ENCODE measurements around the gene FOXK2.

Gene FOXK2

GRCh38 chr17:82477934-82478333 lies 41.6 kb upstream of the FOXK2 start:
- ATAC-seq: no peak
- TF ChIP-seq SNAI2 (CRISPR knock-in tag; IDR thresholded peaks at IDR 0.05): no peak
- TF ChIP-seq OSR1 (CRISPR knock-in tag; IDR thresholded peaks at IDR 0.05): no peak
- no peak for TF ChIP-seq ZFP30 (CRISPR knock-in tag; IDR thresholded peaks at IDR 0.05)
- TF ChIP-seq ZNF70 (CRISPR knock-in tag; IDR thresholded peaks at IDR 0.05): no peak
- TF ChIP-seq ZNF565 (CRISPR knock-in tag; conservative IDR thresholded peaks at IDR 0.05; ENCODE audit: low read depth): no peak
- TF ChIP-seq CSDC2 (CRISPR knock-in tag; IDR thresholded peaks at IDR 0.05): no peak
- no peak for TF ChIP-seq ZFP3 (CRISPR knock-in tag; IDR thresholded peaks at IDR 0.05)
- TF ChIP-seq RARB (CRISPR knock-in tag; IDR thresholded peaks at IDR 0.05): no peak
- TF ChIP-seq BACH2 (CRISPR knock-in tag; IDR thresholded peaks at IDR 0.05; ENCODE audit: borderline replicate concordance): no peak
- no peak for TF ChIP-seq PATZ1 (CRISPR knock-in tag; IDR thresholded peaks at IDR 0.05; ENCODE audit: borderline replicate concordance)
- TF ChIP-seq GLIS3 (CRISPR knock-in tag; IDR thresholded peaks at IDR 0.05): no peak
- TF ChIP-seq TSHZ2 (CRISPR knock-in tag; IDR thresholded peaks at IDR 0.05): no peak
- no peak for TF ChIP-seq POU6F1 (CRISPR knock-in tag; IDR thresholded peaks at IDR 0.05; ENCODE audit: borderline replicate concordance, low read depth)
- TF ChIP-seq CSRNP3 (CRISPR knock-in tag; IDR thresholded peaks at IDR 0.05): no peak

GRCh38 chr17:82479602-82480001 lies 39.9 kb upstream of the FOXK2 start:
- ATAC-seq: no peak
- TF ChIP-seq TCF4 (CRISPR knock-in tag; IDR thresholded peaks at IDR 0.05; ENCODE audit: borderline replicate concordance) (no peak), PATZ1 (CRISPR knock-in tag; IDR thresholded peaks at IDR 0.05; ENCODE audit: borderline replicate concordance) (no peak), RARB (CRISPR knock-in tag; IDR thresholded peaks at IDR 0.05) (no peak), ARNTL (CRISPR knock-in tag; IDR thresholded peaks at IDR 0.05; ENCODE audit: borderline replicate concordance, low read depth) (no peak), ESRRG (CRISPR knock-in tag; IDR thresholded peaks at IDR 0.05) (no peak), ZNF70 (CRISPR knock-in tag; IDR thresholded peaks at IDR 0.05) (no peak), CSDC2 (CRISPR knock-in tag; IDR thresholded peaks at IDR 0.05) (no peak), BACH2 (CRISPR knock-in tag; IDR thresholded peaks at IDR 0.05; ENCODE audit: borderline replicate concordance) (no peak), TSHZ2 (CRISPR knock-in tag; IDR thresholded peaks at IDR 0.05) (no peak), ISL1 (CRISPR knock-in tag; IDR thresholded peaks at IDR 0.05) (no peak), OSR1 (CRISPR knock-in tag; IDR thresholded peaks at IDR 0.05) (no peak), PPARA (CRISPR knock-in tag; IDR thresholded peaks at IDR 0.05; ENCODE audit: borderline replicate concordance) (no peak), ZFP3 (CRISPR knock-in tag; IDR thresholded peaks at IDR 0.05) (no peak), GLIS3 (CRISPR knock-in tag; IDR thresholded peaks at IDR 0.05) (no peak), CSRNP3 (CRISPR knock-in tag; IDR thresholded peaks at IDR 0.05) (no peak), ZC3H10 (CRISPR knock-in tag; IDR thresholded peaks at IDR 0.05) (no peak), CREB5 (CRISPR knock-in tag; IDR thresholded peaks at IDR 0.05; ENCODE audit: low read depth) (no peak), TOX (CRISPR knock-in tag; IDR thresholded peaks at IDR 0.05; ENCODE audit: borderline replicate concordance) (no peak)

All from SK-N-SH treated with all-trans-retinoic acid at 6 μM for 48 hours (cell line).